ENCODE results near the gene C16orf92. TPM values are rescaled to one million over a fixed set of nuclear protein-coding genes. Genes with fewer than 3 reads are reported as not detected.

Gene C16orf92
- total and polyA plus RNA-seq, 2 donors from 2014 or later, result not detected

- Histone ChIP-seq H3K9me3 (ENCODE audit: control insufficient read depth in 2 of 3, insufficient read depth in 1 of 3, low read length in 3 of 3) (no peaks in the 10 kb centered on the region), H3K27ac (ENCODE audit: low read depth in 2 of 2, low read length in 2 of 2) (peak overlapping the region; percentile 98 to 99), H3K4me1 (ENCODE audit: control insufficient read depth in 2 of 3, insufficient read depth in 2 of 3, low read depth in 1 of 3, low read length in 3 of 3) (peaks cover 0 to 16% (median 14%) of the 10 kb centered on the region in 3 donors), H3K36me3 (ENCODE audit: control insufficient read depth in 2 of 3, insufficient read depth in 3 of 3, low read length in 3 of 3) (peaks cover 0 to 24% (median 5%) of the 10 kb centered on the region in 3 donors), H3K9ac (ENCODE audit: low read length in 3 of 3) (peak overlapping the region in 2 of 3 donors; percentile 80 to 99), H3K4me3 (ENCODE audit: low read length in 3 of 3) (peak overlapping the region; percentile 96 to 99 (median 98)), H3K27me3 (ENCODE audit: control insufficient read depth, insufficient read depth, low read length) (no peaks in the 10 kb centered on the region)
- intact Hi-C loops (cut with DNase I), result no loop called here
- no peak for FAIRE-seq
- no peak for TF ChIP-seq CTCF (IDR thresholded peaks at IDR 0.05; ENCODE audit: borderline replicate concordance, extremely low read depth, insufficient read depth)
- peak in 3 of 5 donors; percentile 67 to 88 (median 73) for DNase-seq
These were observed 28.2 kb upstream of the C16orf92 start for GRCh38 chr16:29994600-29995323.

GRCh38 chr16:29995324-29995910 is 27.6 kb upstream of the C16orf92 start, which contains the start of gene HIRIP3:
Gene HIRIP3 (minus strand): TSS chr16:29995617. CDS start chr16:29995605, 12 bp downstream.
- Histone ChIP-seq H3K4me1 (ENCODE audit: control insufficient read depth in 2 of 3, insufficient read depth in 2 of 3, low read depth in 1 of 3, low read length in 3 of 3) (peaks cover 0 to 16% (median 14%) of the 10 kb centered on the region in 3 donors), H3K27me3 (ENCODE audit: control insufficient read depth, insufficient read depth, low read length) (no peaks in the 10 kb centered on the region), H3K9ac (ENCODE audit: low read length in 3 of 3) (peak within 1 kb of the TSS; percentile 80 to 99 (median 92)), H3K36me3 (ENCODE audit: control insufficient read depth in 2 of 3, insufficient read depth in 3 of 3, low read length in 3 of 3) (peaks cover 0 to 24% (median 4%) of the 10 kb centered on the region in 3 donors), H3K9me3 (ENCODE audit: control insufficient read depth in 2 of 3, insufficient read depth in 1 of 3, low read length in 3 of 3) (no peaks in the 10 kb centered on the region), H3K27ac (ENCODE audit: low read depth in 2 of 2, low read length in 2 of 2) (peak within 1 kb of the TSS; percentile 98 to 99), H3K4me3 (ENCODE audit: low read length in 3 of 3) (peak within 1 kb of the TSS; percentile 96 to 99 (median 98))
- intact Hi-C loops (cut with DNase I), result no loop called here
- TF ChIP-seq CTCF (IDR thresholded peaks at IDR 0.05; ENCODE audit: borderline replicate concordance, extremely low read depth, insufficient read depth), result no peak
- DNase-seq, result peak; percentile 86 to 95 (median 94)
- no peak for FAIRE-seq

- FAIRE-seq (no peak), DNase-seq (peak; percentile 98 to 100 (median 98))
- TF ChIP-seq CTCF (IDR thresholded peaks at IDR 0.05; ENCODE audit: borderline replicate concordance, extremely low read depth, insufficient read depth), result no peak
- no peaks in the 10 kb centered on the region for H3K27me3 ChIP-seq (ENCODE audit: control insufficient read depth, insufficient read depth, low read length)
- H3K36me3 ChIP-seq (ENCODE audit: control insufficient read depth in 2 of 3, insufficient read depth in 3 of 3, low read length in 3 of 3), result peaks cover 0 to 24% (median 3%) of the 10 kb centered on the region in 3 donors
- peak within 1 kb of the TSS; percentile 80 to 99 (median 92) for H3K9ac ChIP-seq (ENCODE audit: low read length in 3 of 3)
- intact Hi-C loops (cut with DNase I), result no loop called here
- peaks cover 0 to 16% (median 14%) of the 10 kb centered on the region in 3 donors for H3K4me1 ChIP-seq (ENCODE audit: control insufficient read depth in 2 of 3, insufficient read depth in 2 of 3, low read depth in 1 of 3, low read length in 3 of 3)
- no peaks in the 10 kb centered on the region for H3K9me3 ChIP-seq (ENCODE audit: control insufficient read depth in 2 of 3, insufficient read depth in 1 of 3, low read length in 3 of 3)
- peak within 1 kb of the TSS; percentile 96 to 99 (median 98) for H3K4me3 ChIP-seq (ENCODE audit: low read length in 3 of 3)
- H3K27ac ChIP-seq (ENCODE audit: low read depth in 2 of 2, low read length in 2 of 2), result peak within 1 kb of the TSS; percentile 98 to 99
These were observed 26.9 kb upstream of the C16orf92 start, which contains the start of gene INO80E for GRCh38 chr16:29995911-29996765. Gene INO80E (plus strand): TSS chr16:29996241. CDS start chr16:29996311, 70 bp downstream.

Measured in kidney (tissue), 14 donors.